CD4-positive, alpha-beta T cell treated with Interleukin-21 for 1 hour (primary cell): ENCODE results near the gene WDR70.

Experiments used
- DNase-seq: peaks from one replicate; pipeline ENCODE4 v3.0.0-alpha.2; 2020

Gene WDR70

DNA sequence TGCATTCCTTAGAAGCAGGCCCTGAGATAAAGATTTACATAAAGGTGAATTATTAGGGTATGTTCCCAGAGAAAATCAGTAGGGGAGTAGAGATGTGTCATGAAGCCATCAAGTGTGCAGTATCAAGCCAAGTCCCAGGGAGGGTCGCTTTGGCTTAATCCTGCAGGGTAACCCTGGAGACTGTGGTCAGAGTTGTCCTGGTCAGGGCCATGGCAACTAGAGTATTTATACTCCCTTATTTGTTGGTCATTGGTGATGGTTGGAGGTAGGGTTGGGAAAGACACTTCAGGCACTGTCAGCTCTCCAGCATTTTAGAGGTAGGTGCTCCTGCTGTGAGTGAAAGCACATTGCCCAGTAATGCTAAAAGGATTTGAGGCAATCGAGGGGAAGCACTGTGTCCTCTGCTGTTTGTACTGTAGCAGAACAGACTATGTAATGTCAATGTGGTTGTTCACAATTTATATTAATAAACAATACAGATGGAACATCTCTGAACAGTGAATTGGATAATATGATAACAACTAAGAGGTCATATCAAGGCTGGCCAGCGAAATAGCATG is 351.9 kb downstream of the WDR70 start:
- DNase-seq, result no peak

DNA sequence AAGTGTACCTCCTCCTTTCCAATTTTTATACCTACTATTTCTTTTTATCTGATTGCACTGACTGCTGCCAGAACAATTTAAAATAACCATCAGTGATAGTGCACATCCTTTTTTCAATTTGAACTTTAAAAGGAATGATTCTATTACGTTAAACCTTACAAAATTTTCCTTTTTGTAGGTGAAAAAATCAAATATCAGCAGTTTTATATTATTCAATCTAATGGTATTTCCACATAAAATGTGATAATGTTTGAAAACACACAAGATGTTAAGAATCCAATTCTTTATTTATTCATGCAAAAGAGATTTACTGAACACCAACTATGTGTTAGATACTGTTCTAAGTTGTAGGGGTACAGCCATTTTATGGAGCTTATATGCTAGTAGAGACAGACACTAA is 355.0 kb downstream of the WDR70 start:
- no peak for DNase-seq

DNA sequence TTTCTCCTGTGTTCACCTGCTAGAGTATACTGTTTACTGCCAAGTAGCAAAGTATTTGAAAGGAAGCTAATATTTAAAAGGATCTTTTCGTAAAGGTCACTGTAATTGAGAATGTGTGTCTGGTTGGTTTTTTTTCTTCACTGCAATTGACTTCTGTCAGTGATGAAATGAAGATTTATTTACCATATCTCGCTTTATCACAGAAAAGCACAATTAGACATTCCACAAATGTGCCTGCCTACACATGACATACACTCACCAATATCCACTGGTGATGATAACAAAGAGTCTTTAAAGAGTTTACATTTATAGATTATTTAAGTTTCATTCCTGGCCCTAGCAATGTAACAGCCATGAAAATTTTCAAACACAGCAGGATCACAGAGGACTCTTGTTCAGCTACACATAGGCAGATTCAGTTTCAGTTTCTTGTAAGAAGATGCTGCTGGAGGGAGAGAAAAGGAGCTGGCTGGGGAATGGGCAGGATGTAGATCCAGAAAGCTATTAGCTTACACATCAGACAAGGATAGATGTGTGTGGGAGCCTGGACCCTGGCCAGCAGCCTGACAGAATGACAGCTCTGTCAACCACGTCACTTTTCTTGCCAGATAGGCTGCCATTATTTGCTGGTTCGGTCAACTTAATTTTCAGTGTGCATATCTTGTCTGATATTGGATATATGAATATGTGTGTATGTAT is 356.7 kb downstream of the WDR70 start:
- no peak for DNase-seq

DNA sequence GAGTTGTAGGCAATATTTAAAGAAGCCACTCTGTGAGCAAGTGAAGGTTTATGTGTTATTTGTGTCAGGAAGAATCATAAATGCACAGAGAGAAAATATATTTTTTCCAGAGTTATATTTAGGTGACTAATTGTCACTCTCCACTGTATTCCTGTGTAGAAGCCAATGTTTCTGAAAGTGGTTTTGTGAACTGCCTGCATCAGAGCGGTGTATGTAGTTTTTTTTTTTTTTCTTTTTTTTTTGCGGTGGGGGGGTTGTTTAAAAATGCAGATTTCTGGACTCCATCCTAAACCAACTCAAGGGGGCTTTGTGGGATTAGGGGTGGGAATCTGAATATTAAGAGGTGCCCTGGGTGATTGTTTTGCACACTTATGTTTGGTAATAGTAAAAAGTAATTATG is 357.3 kb downstream of the WDR70 start:
- DNase-seq, result no peak

DNA sequence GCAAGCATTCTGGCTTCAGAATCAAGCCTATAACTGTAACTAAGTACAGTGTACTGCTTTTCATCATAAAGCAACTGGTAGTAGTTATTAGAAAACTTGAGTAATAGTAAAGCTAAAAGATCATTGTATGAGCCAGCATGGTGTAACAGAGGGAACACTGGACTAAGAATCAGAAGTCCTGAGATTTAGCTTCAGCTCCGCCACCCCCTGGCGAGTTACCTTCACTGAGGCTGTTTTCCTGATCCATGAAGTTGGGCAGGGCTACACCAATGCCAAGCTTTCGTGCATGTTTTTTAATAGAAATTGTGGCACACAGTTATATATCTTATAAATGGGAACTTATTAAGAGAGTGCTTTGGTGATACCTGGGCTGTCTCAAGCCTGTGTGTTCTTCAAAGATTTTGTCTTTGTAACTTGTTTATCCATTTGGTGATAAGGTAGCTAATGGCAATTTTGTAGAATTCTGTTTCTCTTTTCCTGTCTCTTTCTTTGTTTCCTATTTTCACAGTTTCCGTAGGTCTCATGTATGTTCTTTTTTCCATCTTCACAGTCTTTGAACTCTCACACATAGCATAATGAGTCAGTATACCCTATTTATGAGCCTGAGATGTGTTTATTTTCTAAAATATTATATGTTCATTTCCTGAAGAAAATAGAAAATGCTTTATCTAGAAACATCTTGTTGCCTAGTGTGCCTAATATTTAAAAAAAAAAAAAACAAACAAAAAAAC is 358.4 kb downstream of the WDR70 start:
- DNase-seq, result no peak

DNA sequence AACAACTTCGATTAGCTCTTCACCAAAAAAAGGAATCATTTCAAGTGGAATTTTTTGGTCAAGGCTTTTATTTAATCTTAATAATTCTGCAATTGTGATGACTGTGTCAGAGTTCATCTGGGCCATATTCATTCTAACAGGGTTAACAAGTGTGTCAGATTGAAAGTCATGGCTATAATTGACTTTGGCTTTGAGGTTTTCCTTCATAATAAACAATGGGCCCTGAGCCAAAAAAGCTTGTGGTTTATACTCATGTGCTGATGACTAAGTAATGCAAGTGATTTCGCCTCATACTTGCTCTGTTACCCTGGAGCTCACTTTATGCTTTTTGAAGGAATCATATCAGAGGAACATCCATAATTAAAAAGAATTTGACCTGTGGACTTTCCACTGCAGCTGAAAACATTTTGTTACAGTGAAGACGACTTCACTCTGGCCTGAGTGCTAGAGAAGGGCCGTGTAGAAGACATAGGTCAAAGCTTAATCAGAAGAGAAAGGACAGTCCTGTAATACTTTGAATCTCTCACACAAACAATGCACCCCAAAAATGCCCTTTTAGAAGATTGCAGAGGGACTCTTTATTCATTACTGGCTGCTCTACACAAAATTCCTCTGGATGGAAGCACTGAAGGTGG is 359.1 kb downstream of the WDR70 start:
- DNase-seq, result peak; percentile 40

DNA sequence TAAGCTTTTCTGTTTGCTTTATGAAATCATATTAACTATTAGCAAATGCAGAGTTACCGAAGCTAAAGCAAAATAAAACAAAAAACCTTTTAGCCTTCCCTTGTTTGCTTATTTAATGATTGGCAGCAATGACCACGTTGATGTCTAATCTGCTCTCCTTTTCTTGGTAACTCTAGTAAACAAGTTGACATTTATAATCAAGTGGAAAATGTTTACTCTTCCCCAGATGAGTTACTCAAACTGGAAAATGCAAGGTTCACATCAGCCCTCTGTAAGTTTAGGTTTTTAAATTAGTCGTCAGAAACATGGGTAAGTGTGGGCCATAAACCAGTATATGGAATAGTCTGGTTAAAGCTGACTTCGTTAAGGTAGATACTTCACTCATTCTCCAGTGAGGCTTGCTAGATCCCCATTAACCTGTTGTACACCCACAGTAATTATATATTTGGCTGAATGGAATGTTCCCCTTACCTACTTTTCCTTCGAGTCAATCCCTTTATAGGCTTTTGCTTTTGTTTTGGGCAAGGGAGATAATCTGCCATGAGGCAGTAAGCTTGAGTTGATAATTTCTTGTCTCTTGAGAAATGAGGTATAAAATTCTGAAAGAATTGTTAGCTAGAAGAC is 359.9 kb downstream of the WDR70 start:
- DNase-seq, result no peak

DNA sequence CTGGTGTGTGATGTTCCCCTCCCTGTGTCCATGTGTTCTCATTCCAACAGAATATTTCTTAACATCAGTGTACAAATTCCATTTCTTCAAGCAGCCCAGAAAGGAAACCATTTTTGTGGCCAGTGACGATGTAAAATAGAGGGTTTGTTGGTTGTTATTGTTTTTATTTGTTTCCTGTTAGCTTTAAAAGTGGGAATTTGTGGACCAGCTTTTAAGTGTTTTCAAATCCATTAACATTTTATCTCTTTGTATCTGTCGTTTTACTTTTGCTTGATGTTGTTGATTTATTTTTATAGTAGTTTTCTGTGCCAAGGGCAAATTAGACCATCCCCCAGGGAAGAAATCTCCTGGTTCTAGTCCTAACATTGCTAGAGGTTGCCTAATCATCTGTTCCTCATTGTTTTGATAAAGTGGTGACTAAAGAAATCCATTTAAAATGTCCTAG is 360.7 kb downstream of the WDR70 start:
- no peak for DNase-seq

DNA sequence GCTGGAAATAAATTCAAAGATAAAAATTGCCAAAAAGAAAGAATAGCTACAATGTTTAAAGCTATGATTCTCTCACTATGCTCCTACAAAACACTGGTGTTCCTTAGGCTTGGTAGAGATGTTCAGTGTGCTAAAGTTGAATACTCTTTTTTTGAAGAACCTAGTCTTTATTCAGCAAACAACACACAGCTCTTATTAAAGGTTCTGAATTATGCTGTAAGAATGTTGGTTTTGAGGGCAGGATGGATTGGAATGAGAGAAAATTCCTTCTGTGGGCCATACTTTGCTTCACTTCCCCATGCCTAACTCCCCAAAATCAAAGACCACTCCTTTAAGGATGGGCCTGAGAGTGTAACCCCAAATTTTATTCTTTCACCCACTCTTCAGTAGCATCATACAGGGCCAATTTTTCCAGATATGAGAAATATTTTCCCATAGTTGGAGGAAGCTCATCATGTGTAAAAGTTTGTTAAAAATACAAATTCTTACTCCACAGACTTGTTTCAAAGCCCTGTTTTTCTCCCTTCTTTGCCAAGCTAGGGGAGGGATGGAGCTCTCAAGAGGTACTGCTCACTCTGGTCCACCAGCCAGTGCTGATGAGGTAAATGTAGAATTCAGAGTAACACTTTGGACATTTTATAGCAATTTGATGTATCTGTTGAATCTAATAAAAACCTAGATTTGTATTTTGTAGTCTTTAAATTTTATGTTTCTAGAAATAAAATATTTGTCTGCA is 361.4 kb downstream of the WDR70 start:
- no peak for DNase-seq

DNA sequence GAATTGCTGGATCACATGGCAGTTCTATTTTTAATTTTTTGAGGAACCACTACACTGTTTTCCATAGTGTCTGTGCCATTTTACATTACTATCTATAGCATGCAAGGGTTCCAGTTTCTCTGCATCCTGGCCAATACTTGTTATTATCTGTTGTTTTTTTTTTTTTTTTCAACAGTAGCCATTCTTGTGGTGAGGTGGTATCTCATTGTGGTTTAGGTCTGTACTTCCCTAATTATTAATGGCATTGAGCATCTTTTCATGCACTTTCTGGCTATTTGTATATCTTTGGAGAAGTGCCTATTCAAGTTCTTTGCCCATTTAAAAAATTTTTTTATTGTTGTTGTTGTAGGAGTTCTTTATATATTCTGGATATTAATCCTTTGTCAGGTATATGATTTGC is 363.0 kb downstream of the WDR70 start:
- no peak for DNase-seq

DNA sequence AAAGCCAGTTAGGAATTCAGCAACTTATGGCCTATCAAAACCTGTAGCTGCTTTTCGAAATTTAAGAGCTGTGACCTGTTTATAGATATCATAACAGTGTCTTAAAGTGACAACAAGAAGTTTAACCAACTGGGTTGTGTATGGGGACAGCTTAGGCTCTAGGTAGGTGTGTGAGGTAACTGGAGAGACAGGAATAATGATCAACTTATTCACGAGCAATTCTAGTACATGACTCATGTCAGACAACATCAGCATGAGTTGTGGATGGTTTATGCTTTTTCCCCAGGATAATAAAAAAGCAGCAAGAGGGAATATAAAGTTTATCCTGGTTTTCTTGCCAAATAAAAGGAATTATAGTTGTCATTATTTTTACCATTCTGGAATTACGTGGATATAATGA is 372.1 kb downstream of the WDR70 start:
- DNase-seq, result no peak

DNA sequence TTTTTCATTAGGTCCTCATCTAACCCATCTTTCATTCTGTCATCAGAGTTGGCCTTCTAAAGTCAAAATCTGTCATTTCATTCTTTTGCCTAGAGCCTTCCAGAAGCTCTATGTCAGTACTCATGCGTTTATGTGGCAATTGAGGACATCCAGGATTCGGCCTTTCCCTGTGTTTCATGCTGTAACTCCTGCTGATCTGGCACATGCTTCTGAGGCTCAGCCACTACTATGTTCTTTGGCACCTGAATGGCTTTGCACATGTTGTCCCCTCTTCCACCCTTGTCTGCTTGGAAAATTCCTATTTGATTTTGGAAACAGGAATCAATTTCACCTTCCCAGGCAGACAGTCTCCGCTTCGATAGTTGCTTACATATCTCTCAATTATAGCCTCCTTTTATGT is 375.9 kb downstream of the WDR70 start:
- no peak for DNase-seq

DNA sequence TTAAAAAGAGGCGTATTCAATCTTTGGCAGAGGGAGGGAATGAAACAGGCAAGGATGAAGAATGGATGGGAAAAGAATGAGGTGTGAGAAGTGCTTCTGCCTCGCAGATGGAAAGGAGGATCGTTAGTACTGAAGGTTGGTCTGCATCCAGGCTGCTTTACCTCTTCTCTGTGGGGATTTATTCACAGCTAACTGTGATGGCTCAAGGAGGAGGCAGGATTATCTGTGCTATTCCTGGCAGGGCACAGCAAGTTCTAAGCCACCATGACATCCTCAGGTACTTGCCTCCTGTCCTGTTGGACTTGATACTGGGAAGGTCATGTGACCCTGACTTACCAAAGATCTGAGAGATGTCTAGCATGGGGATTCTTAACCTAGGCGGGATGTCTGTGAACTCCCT is 376.5 kb downstream of the WDR70 start:
- DNase-seq, result no peak

DNA sequence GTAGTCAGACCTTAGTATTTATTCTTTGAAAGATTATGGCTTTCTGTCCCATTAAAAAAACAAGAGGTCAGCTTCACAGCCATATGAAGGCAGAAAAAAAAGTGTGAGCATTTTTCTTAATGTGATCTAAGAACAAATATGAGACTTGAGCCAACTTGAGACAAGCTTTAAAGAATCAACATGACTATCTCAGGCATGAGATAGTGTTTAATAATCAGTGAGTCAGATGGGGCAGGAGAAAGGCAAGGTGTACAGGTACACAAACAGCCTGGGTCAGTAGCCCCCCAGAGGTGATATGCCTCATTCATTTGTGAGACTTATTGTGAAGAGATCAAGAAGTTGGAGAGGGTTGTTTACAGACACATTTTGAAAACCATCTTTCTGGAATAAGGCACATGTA is 377.1 kb downstream of the WDR70 start:
- no peak for DNase-seq

DNA sequence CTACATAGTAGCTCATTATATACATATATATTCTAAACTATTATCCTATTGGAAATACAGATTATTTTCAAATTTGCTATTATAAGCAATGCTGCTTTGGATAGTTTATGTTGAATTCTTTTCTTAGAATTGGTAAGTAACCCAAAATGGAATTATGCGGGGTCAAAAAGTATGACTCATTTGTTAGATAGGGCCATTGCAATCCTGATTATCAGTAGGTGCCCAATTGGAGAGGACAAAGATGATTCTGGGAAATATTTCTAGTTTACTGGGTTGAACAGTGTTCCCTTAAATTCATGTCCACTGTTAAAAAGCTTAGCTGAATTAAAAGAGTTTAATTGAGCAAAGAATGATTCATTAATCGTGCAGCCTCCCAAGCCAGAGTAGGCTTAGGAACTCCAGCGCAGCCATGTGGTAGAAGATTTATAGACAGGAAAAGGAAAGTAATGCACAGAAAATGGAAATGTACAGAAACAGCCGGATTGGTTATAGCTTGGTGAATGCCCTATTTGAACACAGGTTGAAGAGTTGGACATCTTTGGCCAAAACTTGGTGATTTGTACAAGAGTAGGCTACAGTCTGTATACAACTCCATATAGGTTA is 379.0 kb downstream of the WDR70 start:
- no peak for DNase-seq

DNA sequence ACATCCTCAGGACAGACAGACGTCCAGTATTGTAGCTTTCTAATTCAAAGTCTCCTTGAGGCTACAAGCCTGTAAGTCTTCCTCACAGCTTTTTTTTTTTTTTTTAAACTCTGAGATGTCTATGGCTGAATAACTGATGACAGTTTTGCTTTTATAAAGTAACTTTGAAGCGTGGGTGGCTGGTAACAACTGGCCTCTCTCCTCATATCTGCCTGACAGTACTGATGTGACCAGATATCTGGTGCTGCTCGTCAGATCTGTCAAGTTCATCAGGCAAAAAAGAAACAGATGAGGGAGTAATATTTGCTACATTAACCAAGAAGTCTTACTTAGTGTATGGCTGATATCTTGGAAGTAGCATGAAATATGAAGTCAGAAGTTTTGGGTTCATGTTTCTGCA is 388.1 kb downstream of the WDR70 start:
- DNase-seq, result no peak

DNA sequence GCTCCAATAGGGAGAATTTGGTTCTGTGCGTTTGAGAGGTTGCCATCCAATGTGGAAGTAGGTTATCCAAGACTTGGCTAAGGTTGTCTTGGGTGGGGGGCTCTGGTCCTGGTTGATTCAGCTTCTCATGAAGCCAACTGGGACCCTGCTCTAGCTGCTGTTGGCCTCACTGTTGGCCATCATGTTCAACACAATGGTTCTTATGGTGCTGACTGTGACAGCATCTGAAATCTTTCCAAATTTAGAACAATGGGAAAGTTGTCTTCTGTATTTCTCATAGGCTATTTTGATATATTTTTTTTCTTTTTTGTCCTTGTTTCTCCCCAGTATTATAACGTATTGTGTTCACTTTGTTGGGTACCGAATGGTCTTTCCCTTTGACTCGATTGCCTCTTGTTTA is 388.8 kb downstream of the WDR70 start:
- DNase-seq, result no peak

DNA sequence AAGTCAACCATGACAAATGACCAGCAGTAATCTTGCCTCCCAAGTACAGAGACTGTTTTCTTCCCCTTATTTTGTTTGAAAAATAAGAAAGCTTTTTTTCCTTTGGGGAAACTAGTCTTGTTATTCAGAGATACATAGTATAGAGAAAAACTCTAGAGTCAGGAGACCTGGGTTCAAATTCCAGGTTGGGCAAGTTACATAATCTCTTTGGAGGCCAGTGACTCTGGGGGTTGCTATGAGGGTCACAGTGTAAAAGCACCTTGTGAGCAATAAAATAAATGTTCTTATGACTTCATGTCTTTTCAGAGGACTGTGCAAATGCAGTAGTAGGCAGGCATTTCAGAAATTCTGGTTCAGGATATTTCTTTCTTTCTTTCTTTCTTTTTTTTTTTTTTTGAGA is 389.3 kb downstream of the WDR70 start:
- no peak for DNase-seq

DNA sequence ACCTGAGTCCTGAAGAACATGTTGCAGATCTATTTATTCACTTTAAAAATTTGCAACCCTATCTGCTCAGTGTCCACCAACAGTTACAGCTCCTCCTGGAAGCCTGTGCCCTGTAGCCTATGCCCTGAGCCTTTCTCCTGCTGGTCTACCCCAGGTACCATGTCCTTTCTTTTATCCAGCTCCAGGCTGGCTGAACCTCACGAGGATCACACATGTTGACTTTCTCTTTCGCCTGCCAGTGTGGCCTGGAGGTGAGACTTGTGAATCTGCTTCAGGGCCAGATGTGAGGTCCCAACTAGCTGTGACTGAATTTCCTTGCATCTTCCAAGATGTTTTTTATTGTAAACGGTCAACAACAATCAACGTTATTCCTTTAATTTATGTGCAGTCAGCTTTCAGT is 390.0 kb downstream of the WDR70 start:
- no peak for DNase-seq

DNA sequence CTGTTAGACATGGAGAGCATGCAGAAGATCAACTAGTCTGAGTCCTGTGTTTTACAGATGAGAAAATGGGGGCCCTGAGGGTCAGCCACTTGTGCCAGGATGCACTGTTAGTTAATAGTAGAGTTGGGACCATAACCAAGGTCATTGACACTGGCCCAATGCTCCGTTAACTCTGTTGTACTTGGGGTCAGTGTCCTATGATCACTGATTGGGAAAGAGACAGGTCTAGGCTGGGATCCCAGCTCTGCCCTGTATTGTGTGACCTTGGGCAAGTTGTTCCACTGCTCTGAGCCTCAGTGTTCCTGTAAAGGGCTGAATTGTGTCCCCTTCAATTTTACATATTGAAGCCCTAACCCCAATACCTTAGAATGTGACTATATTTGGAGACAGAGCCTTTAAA is 390.7 kb downstream of the WDR70 start:
- no peak for DNase-seq

DNA sequence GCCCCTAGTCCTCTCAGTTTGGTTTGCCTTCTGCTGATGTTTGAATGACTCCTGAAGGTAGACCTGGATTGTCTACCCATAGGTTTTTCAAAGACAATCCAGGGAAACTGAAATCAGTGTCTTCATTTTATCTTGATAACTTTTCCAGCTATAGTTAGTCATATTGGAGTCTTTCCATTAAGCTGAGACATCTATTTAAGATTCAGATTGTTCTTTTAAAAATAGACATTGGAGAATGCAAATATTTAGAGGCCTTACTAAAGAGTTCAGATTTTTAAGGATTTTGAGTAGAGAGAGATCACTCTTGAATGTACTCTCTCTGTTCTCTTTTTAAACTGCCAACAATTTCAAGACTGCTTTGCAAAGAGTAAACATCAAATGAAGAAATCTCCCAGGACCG is 391.7 kb downstream of the WDR70 start:
- DNase-seq, result no peak

DNA sequence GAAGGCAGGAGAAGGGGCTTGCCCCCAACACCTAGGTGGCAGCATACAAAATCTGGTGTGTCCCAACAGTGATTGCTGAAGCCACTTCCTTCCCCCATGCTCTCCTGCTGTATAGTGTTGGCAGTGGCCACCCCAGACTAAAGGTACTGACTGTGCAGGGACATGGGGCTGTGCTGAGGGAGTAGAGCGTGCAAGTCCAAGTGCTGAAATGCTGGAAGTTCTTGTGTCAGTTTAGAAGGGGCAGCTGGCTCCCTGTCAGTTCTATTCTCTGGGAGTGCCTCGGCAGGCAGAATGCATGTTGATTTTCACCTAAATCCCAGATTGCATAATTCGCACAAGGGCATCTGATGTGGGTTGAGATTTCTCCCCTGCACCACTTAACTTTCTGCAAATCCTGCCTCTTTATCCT is 392.1 kb downstream of the WDR70 start:
- no peak for DNase-seq
